SH-SY5Y (cell line): ENCODE data around the gene SLC38A3.

Experiments used
- GATA2 ChIP-seq: IDR thresholded peaks from 2 replicates; pipeline ENCODE4 v1.6.1; 2011; ENCODE audit warnings: mild to moderate bottlenecking, low read depth, low read length
- GATA3 ChIP-seq: IDR thresholded peaks from 2 replicates; pipeline ENCODE4 v1.6.1; 2011; ENCODE audit warnings: low read depth, mild to moderate bottlenecking, low read length, moderate library complexity

The SLC38A3 gene

GRCh38 chr3:50221411-50222168 is 16.5 kb downstream of the SLC38A3 start:
- no peak for TF ChIP-seq GATA2
- no peak for TF ChIP-seq GATA3

- TF ChIP-seq GATA2 (no peak), GATA3 (no peak)
Observed at GRCh38 chr3:50222169-50222528, 17.1 kb downstream of the SLC38A3 start.

DNA sequence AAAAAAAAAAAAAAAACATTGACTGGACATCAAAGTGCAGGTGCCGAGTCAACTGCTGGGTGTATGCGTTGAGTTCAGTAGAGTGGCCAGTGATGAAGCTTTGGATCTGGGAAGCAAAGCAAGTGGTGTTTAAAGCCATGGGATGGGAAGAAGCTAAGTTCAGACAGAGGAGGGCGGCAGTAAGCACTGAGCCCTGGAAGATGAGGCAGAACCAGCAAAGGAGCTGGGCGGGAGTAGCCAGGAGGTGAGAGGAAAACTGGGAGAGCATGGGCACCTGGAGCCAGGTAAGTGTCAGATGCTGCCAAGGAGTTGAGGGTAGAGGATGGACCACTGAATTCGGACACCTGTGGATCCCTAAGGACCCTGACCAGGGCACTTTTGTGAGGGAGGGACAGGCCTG is 19.6 kb downstream of the SLC38A3 start:
- TF ChIP-seq GATA2 (no peak), GATA3 (no peak)

GRCh38 chr3:50226888-50227389 is 21.9 kb downstream of the SLC38A3 start:
- TF ChIP-seq GATA2 (no peak), GATA3 (no peak)

- TF ChIP-seq GATA2 (no peak), GATA3 (no peak)
Observed at GRCh38 chr3:50227390-50228183, 22.5 kb downstream of the SLC38A3 start.

GRCh38 chr3:50229490-50229889 is 24.4 kb downstream of the SLC38A3 start:
- TF ChIP-seq GATA3 (no peak), GATA2 (no peak)

- TF ChIP-seq GATA2 (no peak), GATA3 (no peak)
Observed at GRCh38 chr3:50230104-50230793, 25.2 kb downstream of the SLC38A3 start.

- TF ChIP-seq GATA3 (no peak), GATA2 (no peak)
Observed at GRCh38 chr3:50230794-50231125, 25.7 kb downstream of the SLC38A3 start.

GRCh38 chr3:50231581-50231980 is 26.5 kb downstream of the SLC38A3 start:
- no peak for TF ChIP-seq GATA3
- TF ChIP-seq GATA2, result no peak

GRCh38 chr3:50232303-50232702 is 27.2 kb downstream of the SLC38A3 start:
- TF ChIP-seq GATA2 (no peak), GATA3 (no peak)

DNA sequence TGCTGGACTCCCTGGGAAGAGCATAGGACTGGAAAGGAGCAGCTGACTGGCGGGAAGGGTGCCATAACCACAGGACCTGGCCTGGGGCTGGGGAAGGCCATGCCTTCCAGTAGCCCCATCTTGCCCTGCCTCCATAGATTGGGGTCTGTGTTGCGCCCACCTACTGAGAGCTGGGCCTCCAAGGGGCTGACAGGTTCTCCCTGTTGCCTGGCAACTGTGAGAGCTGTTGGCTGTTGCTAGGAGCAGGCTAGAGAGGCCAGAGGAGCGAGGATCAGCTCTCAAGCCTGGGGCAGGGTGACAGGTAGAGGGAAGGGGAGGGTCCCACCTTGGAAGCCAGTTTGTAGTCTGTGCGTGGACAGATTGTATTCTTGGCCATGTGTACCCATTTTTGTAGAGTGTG is 28.1 kb downstream of the SLC38A3 start:
- no peak for TF ChIP-seq GATA3
- TF ChIP-seq GATA2, result no peak

DNA sequence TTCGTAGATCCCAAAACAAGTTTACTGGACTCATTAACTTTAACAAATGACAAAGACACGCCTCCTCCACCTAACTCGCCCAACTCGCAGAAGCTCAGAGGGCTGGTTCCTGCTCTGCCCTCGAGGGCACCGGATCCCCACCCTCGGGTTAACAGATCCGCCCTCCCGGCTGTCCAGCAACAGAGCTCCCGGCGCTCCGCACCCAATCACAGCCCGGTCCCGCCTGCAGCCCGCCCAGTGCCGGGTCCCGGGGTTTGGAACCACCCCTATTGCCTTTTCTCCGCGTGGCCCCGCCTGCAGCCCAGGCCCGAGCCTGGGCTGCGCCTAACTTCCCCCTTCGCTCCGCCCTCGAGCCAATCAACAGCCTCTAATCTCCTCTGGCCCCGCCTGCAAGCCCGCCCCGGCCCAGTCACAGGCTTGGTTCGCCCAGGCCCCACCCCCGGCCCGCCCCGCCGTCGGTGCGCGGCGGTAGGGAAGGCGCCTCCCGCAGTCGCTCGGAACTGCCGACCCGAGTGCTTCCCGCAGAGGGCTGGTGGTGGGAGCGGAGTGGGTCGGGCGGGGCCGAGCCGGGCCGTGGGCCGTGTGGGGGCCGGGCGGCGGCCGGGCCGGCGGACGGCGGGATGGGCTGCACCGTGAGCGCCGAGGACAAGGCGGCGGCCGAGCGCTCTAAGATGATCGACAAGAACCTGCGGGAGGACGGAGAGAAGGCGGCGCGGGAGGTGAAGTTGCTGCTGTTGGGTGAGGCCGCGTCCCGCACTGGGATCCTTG is 30.8 kb downstream of the SLC38A3 start, which contains the start of gene GNAI2:
GNAI2 (plus strand) TSS at position 489 of the 768 bp plus-strand sequence; CDS start at position 621, 132 bp downstream.
- TF ChIP-seq GATA2, result no peak
- no peak for TF ChIP-seq GATA3

GRCh38 chr3:50236484-50237132 is 31.5 kb downstream of the SLC38A3 start:
- TF ChIP-seq GATA2, result no peak
- TF ChIP-seq GATA3, result no peak

GRCh38 chr3:50237133-50237651 is 32.1 kb downstream of the SLC38A3 start:
- no peak for TF ChIP-seq GATA3
- no peak for TF ChIP-seq GATA2
